Smooth muscle cell (in vitro differentiated cells): Measurements from ENCODE around the gene NME4. TPM values are rescaled to one million over a fixed set of nuclear protein-coding genes. Genes with fewer than 3 reads are reported as not detected.
A peak's percentile ranks its signal among the peaks of the same experiment; 100 is the strongest.

Experiments used
- DNase-seq: peaks from one replicate; lab custom pipeline; 2025; ENCODE audit not compliant: unreplicated experiment; lab: John Stamatoyannopoulos, UW
- H2AFZ ChIP-seq: fragments of 200-600 bp; sonication (generic); 2 replicates; pipeline ENCODE4 v1.6.0; 2016; ENCODE audit warnings: antibody characterized with exemption, low read depth, mild to moderate bottlenecking
- H3F3A ChIP-seq: fragments of 200-600 bp; sonication (generic); 2 replicates; pipeline ENCODE4 v1.6.0; 2017; ENCODE audit warnings: antibody characterized with exemption, low read depth
- H3K27ac ChIP-seq: fragments of 200-600 bp; sonication (generic); 2 replicates; pipeline ENCODE4 v1.5.1; 2016; ENCODE audit warnings: low read depth, mild to moderate bottlenecking
- H3K27me3 ChIP-seq: fragments of 200-600 bp; sonication (generic); 2 replicates; pipeline ENCODE4 v1.6.1; 2016; ENCODE audit warnings: low read depth, mild to moderate bottlenecking
- H3K36me3 ChIP-seq: fragments of 200-600 bp; sonication (generic); 2 replicates; pipeline ENCODE4 v1.5.1; 2016; ENCODE audit warnings: low read depth
- H3K4me1 ChIP-seq: fragments of 200-600 bp; sonication (generic); 2 replicates; pipeline ENCODE4 v1.5.1; 2016; ENCODE audit warnings: low read depth
- H3K4me2 ChIP-seq: fragments of 200-600 bp; sonication (generic); 2 replicates; pipeline ENCODE4 v1.6.0; 2016; ENCODE audit warnings: mild to moderate bottlenecking
- H3K4me3 ChIP-seq: fragments of 200-600 bp; sonication (generic); 2 replicates; pipeline ENCODE4 v1.5.1; 2016; ENCODE audit warnings: mild to moderate bottlenecking
- H3K79me2 ChIP-seq: fragments of 200-600 bp; sonication (generic); 2 replicates; pipeline ENCODE4 v1.6.0; 2016; ENCODE audit warnings: low read depth, mild to moderate bottlenecking
- H3K9ac ChIP-seq: fragments of 200-600 bp; sonication (generic); 2 replicates; pipeline ENCODE4 v1.6.0; 2016; ENCODE audit warnings: low read depth
- H3K9me3 ChIP-seq: fragments of 200-600 bp; sonication (generic); replicated peaks from 2 replicates; pipeline ENCODE4 v1.5.1; 2016; ENCODE audit warnings: low read depth
- H4K20me1 ChIP-seq: fragments of 200-600 bp; sonication (generic); 2 replicates; pipeline ENCODE4 v1.6.0; 2016; ENCODE audit warnings: low read depth
- CTCF ChIP-seq: fragments of 200-600 bp; sonication (generic); IDR thresholded peaks from 2 replicates; pipeline ENCODE4 v1.5.1; 2017; ENCODE audit warnings: borderline replicate concordance, mild to moderate bottlenecking, antibody characterized with exemption; ENCODE audit not compliant: insufficient read depth, poor library complexity, severe bottlenecking
- WGBS: methylation state at CpG from one replicate; pipeline ENCODE4 v1.1.7; 2016; ENCODE audit warnings: low lambda C conversion rate; 5-methylcytosine and 5-hydroxymethylcytosine counted together
- polyA plus RNA-seq: library from polyadenylated mRNA; unstranded; fragments of >200 nt; fragmentation: Nextera tagmentation; extraction: Ambion mirVana; gene quantifications from 2 replicates; pipeline ENCODE4 v1.2.1, GENCODE V29; 2016
- total RNA-seq: library from RNA; depleted of rRNA; stranded (reverse); fragments of >200 nt; gene quantifications from 2 replicates; pipeline ENCODE4 v1.2.3, GENCODE V29; 2014

Gene NME4
- total and polyA plus RNA-seq, 2 experiments from 2014 or later = 218 to 523 TPM

DNA sequence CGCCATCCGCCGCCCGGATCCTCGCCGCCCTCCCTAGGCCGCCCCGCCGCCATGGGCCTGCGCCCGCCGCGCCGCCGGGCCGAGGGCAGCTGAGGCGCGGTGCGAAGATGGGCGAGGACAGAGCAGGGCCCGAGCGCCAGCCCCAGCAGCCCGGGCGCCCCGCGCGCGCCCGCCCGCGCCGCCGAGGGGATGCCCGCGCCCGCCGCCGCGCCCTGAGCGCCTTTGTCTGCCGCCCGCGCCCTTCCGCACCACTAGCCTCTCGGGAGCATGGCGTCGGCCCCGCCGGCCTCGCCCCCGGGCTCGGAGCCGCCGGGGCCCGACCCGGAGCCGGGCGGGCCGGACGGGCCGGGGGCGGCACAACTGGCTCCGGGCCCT lies 28.7 kb downstream of the NME4 start:
- TF ChIP-seq CTCF = no peak
- H3K4me3 ChIP-seq = peak overlapping the region; percentile 58
- no peaks in the 10 kb centered on the region for H3K36me3 ChIP-seq
- no peak overlapping the region for H2AFZ ChIP-seq
- no peaks in the 10 kb centered on the region for H3K9me3 ChIP-seq
- no peak for DNase-seq
- peaks cover 37% of the 10 kb centered on the region for H3K79me2 ChIP-seq
- H3K4me1 ChIP-seq = peaks cover 14% of the 10 kb centered on the region
- H3K4me2 ChIP-seq = peak overlapping the region; percentile 95
- WGBS = 0% methylated on average over 39 of the region's 63 CpGs
- H3F3A ChIP-seq = peaks cover 10% of the 10 kb centered on the region
- no peak overlapping the region for H3K9ac ChIP-seq
- H3K27me3 ChIP-seq = no peaks in the 10 kb centered on the region
- H4K20me1 ChIP-seq = peaks cover 46% of the 10 kb centered on the region
- peak overlapping the region; percentile 68 for H3K27ac ChIP-seq

DNA sequence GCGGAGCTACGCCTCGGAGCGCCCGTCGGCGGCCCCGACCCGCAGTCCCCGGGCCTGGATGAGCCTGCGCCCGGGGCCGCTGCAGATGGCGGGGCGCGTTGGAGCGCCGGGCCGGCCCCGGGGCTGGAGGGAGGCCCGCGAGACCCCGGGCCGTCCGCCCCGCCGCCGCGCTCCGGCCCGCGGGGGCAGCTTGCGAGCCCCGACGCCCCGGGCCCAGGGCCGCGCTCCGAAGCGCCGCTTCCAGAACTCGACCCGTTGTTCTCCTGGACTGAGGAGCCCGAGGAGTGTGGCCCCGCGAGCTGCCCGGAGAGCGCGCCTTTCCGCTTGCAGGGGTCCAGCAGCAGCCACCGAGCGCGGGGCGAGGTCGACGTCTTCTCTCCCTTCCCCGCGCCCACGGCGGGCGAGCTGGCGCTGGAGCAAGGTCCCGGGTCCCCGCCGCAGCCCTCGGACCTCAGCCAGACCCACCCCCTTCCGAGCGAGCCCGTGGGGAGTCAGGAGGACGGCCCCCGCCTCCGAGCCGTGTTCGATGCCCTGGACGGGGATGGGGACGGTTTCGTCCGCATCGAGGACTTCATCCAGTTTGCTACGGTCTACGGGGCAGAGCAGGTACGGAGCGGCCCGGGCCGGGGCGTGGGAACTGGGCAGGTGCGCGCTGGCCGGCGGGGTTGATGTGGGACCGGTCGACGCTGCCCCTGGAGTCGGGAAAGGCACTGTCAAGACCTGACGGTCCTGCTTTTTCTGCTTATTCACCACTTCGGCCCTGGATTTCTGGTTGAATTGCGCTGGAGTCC lies 29.3 kb downstream of the NME4 start:
- Histone ChIP-seq H3K9me3 (no peaks in the 10 kb centered on the region), H3K27me3 (no peaks in the 10 kb centered on the region), H3F3A (peaks cover 10% of the 10 kb centered on the region), H3K27ac (no peak overlapping the region), H4K20me1 (peaks cover 52% of the 10 kb centered on the region), H3K36me3 (no peaks in the 10 kb centered on the region), H3K4me3 (peak overlapping the region; percentile 58), H3K9ac (no peak overlapping the region), H3K4me2 (peak overlapping the region; percentile 95), H2AFZ (no peak overlapping the region), H3K4me1 (peaks cover 14% of the 10 kb centered on the region), H3K79me2 (peaks cover 43% of the 10 kb centered on the region)
- no peak for DNase-seq
- WGBS = 2% methylated on average over 78 of the region's 97 CpGs
- TF ChIP-seq CTCF = no peak

DNA sequence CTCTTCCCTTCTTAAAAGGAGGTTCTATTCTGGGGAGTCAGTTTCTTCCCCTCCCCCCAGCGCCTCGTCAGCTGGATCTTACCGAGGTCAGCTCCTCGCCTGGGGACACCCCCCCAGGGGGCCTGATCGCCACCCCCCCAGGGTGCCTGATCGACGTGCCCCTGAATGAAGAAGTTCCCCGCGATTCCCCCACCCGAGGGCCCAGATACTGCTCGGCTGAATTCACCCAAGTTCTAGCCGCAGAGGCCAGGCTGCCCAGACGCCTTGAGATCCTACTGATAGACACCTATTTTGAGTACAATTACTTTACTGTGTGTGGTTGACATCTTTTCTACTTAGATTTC lies 29.9 kb downstream of the NME4 start:
- peaks cover 10% of the 10 kb centered on the region for H3F3A ChIP-seq
- H3K36me3 ChIP-seq = no peaks in the 10 kb centered on the region
- peaks cover 57% of the 10 kb centered on the region for H4K20me1 ChIP-seq
- H2AFZ ChIP-seq = no peak overlapping the region
- peaks cover 14% of the 10 kb centered on the region for H3K4me1 ChIP-seq
- no peak overlapping the region for H3K27ac ChIP-seq
- H3K27me3 ChIP-seq = no peaks in the 10 kb centered on the region
- WGBS = 16% methylated on average over 13 of the region's 13 CpGs
- peak overlapping the region; percentile 58 for H3K4me3 ChIP-seq
- peak overlapping the region; percentile 95 for H3K4me2 ChIP-seq
- peaks cover 46% of the 10 kb centered on the region for H3K79me2 ChIP-seq
- no peak for DNase-seq
- H3K9me3 ChIP-seq = no peaks in the 10 kb centered on the region
- H3K9ac ChIP-seq = no peak overlapping the region
- TF ChIP-seq CTCF = no peak

DNA sequence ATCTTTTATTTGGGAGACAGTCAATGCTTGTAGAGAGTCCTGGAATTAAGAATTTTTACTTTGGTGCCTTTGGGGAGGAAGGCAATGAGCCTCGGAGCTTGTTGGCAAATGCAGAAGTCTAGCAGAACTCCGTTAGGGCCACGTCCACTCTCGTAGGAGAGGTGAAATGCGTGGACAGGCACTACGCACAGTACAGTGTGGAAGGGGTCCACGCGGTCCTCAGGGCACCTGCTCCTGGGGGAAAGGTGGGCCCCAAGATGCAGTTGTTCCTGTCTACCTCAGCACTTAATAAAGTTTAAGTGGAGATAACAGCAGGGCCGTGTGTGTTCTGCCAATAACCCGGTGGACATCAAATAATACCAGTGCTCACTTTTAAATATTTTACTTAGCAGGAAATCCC lies 30.3 kb downstream of the NME4 start:
- 80% methylated on average over 10 of the region's 10 CpGs for WGBS
- DNase-seq = no peak

More for the DNA sequence above, 30.3 kb downstream of the NME4 start:
- Histone ChIP-seq H3K4me2 (peak overlapping the region; percentile 95), H3K9me3 (no peaks in the 10 kb centered on the region), H3K27me3 (no peaks in the 10 kb centered on the region), H4K20me1 (peaks cover 58% of the 10 kb centered on the region), H2AFZ (no peak overlapping the region), H3K79me2 (peaks cover 46% of the 10 kb centered on the region), H3K36me3 (no peaks in the 10 kb centered on the region), H3F3A (peaks cover 10% of the 10 kb centered on the region), H3K4me3 (peak overlapping the region; percentile 58), H3K27ac (no peak overlapping the region), H3K4me1 (peaks cover 14% of the 10 kb centered on the region), H3K9ac (no peak overlapping the region)
- TF ChIP-seq CTCF = no peak
